SK-N-SH treated with all-trans-retinoic acid at 6 μM for 48 hours (cell line): ENCODE results near the gene MBNL2.

Experiments
- ATAC-seq: fragments of 200-7000 bp; cut with Tn5 transposase; 3 replicates; pipeline ENCODE4 v1.9.1; 2020; ENCODE audit warnings: mild to moderate bottlenecking, moderate library complexity
- ARNTL ChIP-seq: fragments of 450-650 bp; formaldehyde crosslinking; IDR thresholded peaks from 2 replicates; pipeline ENCODE4 v1.5.0; 2020; ENCODE audit warnings: low read depth, mild to moderate bottlenecking, moderate library complexity, borderline replicate concordance
- BACH2 ChIP-seq: fragments of 250-450 bp; sonication (Bioruptor Pico); IDR thresholded peaks from 2 replicates; pipeline ENCODE4 v1.9.0; 2021; ENCODE audit warnings: mild to moderate bottlenecking, borderline replicate concordance
- GLIS3 ChIP-seq: fragments of 250-450 bp; sonication (Bioruptor Pico); IDR thresholded peaks from 2 replicates; pipeline ENCODE4 v1.5.0; 2020; ENCODE audit warnings: mild to moderate bottlenecking, moderate library complexity
- ISL1 ChIP-seq: fragments of 250-450 bp; sonication (Bioruptor Pico); IDR thresholded peaks from 2 replicates; pipeline ENCODE4 v2.1.2; 2022; ENCODE audit warnings: mild to moderate bottlenecking, moderate library complexity
- OSR1 ChIP-seq: fragments of 250-450 bp; sonication (Bioruptor Pico); IDR thresholded peaks from 2 replicates; pipeline ENCODE4 v1.8.0; 2022; ENCODE audit warnings: moderate library complexity, mild to moderate bottlenecking, inconsistent platforms
- RARB ChIP-seq: fragments of 250-450 bp; sonication (Bioruptor Pico); IDR thresholded peaks from 2 replicates; pipeline ENCODE4 v1.8.0; 2021; ENCODE audit warnings: mild to moderate bottlenecking, moderate library complexity
- SNAI2 ChIP-seq: fragments of 250-450 bp; sonication (Bioruptor Pico); IDR thresholded peaks from 2 replicates; pipeline ENCODE4 v1.5.0; 2020; ENCODE audit warnings: mild to moderate bottlenecking, moderate library complexity
- TCF4 ChIP-seq: fragments of 250-450 bp; sonication (Bioruptor Pico); IDR thresholded peaks from 2 replicates; pipeline ENCODE4 v1.8.0; 2021; ENCODE audit warnings: mild to moderate bottlenecking, moderate library complexity, borderline replicate concordance
- TOX ChIP-seq: fragments of 250-450 bp; sonication (Bioruptor Pico); IDR thresholded peaks from 2 replicates; pipeline ENCODE4 v1.8.0; 2021; ENCODE audit warnings: mild to moderate bottlenecking, moderate library complexity, borderline replicate concordance
- ZC3H10 ChIP-seq: fragments of 250-450 bp; sonication (Bioruptor Pico); IDR thresholded peaks from 2 replicates; pipeline ENCODE4 v1.5.1; 2021; ENCODE audit warnings: mild to moderate bottlenecking, moderate library complexity
- ZFP3 ChIP-seq: fragments of 250-450 bp; sonication (Bioruptor Pico); IDR thresholded peaks from 2 replicates; pipeline ENCODE4 v1.5.0; 2020; ENCODE audit warnings: mild to moderate bottlenecking, moderate library complexity
- ZFP30 ChIP-seq: fragments of 450-650 bp; formaldehyde crosslinking; IDR thresholded peaks from 2 replicates; pipeline ENCODE4 v1.5.0; 2022; ENCODE audit warnings: mild to moderate bottlenecking, moderate library complexity
- ZNF565 ChIP-seq: fragments of 450-650 bp; formaldehyde crosslinking; conservative IDR thresholded peaks from 2 replicates; pipeline ENCODE4 v1.5.0; 2020; ENCODE audit warnings: low read depth, mild to moderate bottlenecking, moderate library complexity
- ZNF8 ChIP-seq: fragments of 450-650 bp; formaldehyde crosslinking; IDR thresholded peaks from 2 replicates; pipeline ENCODE4 v1.5.0; 2020; ENCODE audit warnings: mild to moderate bottlenecking, moderate library complexity
- TF ChIP-seq, protein P1 (sequence below): fragments of 250-450 bp; sonication (Bioruptor Pico); IDR thresholded peaks from 2 replicates; pipeline ENCODE4 v1.8.0; 2021; ENCODE audit warnings: low read depth, mild to moderate bottlenecking, moderate library complexity, borderline replicate concordance
- TF ChIP-seq, protein P2 (sequence below): fragments of 250-450 bp; sonication (Bioruptor Pico); IDR thresholded peaks from 2 replicates; pipeline ENCODE4 v1.8.0; 2020; ENCODE audit warnings: mild to moderate bottlenecking, moderate library complexity, borderline replicate concordance
- TF ChIP-seq, protein P3 (sequence below): fragments of 250-450 bp; sonication (Bioruptor Pico); IDR thresholded peaks from 2 replicates; pipeline ENCODE4 v1.5.1; 2020; ENCODE audit warnings: low read depth, mild to moderate bottlenecking, moderate library complexity
- TF ChIP-seq, protein P4 (sequence below): fragments of 250-450 bp; sonication (Bioruptor Pico); IDR thresholded peaks from 2 replicates; pipeline ENCODE4 v1.5.0; 2020; ENCODE audit warnings: mild to moderate bottlenecking, moderate library complexity

Gene MBNL2

DNA sequence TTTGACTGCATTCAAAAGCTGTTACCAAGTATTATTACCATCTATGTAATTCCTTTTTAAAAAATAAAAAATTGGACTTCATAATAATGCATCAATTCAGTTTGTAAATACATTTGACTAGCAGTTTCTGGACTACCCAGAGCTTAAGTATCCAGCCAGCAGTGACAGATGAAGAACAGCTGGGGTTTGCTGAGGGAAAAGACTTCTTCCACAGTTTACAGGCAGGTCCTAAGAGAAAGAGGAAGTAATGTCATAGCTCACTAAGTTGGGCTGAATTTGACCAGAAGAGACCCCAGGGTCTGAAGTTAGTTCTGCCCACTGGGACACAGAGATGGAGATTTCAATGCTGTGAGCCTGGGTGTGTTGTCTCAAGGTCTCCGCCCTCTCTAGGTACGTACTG, 96.4 kb downstream of the MBNL2 start:
- ATAC-seq, result no peak
- TF ChIP-seq TCF4 (no peak), BACH2 (no peak), ARNTL (CRISPR knock-in tag) (no peak)

DNA sequence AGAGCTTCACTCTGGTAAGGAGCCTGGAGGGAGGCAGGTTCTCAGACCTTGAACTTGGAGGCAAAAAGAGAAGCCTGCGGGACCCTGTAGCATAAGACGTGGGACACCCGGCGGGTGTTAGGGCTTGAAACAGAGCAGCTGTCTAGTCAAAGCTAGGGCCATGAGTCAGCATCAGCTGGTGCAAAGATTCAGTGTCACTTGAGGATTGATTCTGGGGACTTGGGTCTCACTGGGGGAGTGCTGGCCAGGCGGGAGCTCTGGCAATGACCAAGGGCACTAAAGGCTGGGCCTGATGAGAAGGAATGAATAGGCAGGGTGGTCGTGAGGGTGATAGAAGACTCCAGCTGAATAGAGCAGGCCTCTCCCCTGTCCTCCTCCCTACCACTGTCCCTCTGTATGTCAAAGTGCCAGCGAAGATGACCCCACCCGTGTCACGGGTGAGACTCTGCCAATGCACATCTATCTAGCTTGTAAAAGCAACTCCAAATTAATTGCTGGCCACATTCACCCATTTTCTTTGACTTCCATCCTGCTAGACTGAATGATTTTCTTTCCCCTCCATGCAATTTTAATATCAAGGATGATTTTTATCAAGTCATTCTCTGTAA, 97.1 kb downstream of the MBNL2 start:
- ATAC-seq, result peak; percentile 4; the same call in 1 of the 3 replicates
- TF ChIP-seq, protein P1, sequence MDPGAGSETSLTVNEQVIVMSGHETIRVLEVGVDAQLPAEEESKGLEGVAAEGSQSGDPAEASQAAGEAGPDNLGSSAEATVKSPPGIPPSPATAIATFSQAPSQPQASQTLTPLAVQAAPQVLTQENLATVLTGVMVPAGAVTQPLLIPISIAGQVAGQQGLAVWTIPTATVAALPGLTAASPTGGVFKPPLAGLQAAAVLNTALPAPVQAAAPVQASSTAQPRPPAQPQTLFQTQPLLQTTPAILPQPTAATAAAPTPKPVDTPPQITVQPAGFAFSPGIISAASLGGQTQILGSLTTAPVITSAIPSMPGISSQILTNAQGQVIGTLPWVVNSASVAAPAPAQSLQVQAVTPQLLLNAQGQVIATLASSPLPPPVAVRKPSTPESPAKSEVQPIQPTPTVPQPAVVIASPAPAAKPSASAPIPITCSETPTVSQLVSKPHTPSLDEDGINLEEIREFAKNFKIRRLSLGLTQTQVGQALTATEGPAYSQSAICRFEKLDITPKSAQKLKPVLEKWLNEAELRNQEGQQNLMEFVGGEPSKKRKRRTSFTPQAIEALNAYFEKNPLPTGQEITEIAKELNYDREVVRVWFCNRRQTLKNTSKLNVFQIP (CRISPR knock-in tag), result no peak
- TF ChIP-seq, protein P2, sequence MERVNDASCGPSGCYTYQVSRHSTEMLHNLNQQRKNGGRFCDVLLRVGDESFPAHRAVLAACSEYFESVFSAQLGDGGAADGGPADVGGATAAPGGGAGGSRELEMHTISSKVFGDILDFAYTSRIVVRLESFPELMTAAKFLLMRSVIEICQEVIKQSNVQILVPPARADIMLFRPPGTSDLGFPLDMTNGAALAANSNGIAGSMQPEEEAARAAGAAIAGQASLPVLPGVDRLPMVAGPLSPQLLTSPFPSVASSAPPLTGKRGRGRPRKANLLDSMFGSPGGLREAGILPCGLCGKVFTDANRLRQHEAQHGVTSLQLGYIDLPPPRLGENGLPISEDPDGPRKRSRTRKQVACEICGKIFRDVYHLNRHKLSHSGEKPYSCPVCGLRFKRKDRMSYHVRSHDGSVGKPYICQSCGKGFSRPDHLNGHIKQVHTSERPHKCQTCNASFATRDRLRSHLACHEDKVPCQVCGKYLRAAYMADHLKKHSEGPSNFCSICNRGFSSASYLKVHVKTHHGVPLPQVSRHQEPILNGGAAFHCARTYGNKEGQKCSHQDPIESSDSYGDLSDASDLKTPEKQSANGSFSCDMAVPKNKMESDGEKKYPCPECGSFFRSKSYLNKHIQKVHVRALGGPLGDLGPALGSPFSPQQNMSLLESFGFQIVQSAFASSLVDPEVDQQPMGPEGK (CRISPR knock-in tag), result no peak
- no peak for TF ChIP-seq ZNF8 (CRISPR knock-in tag)
- no peak for TF ChIP-seq SNAI2 (CRISPR knock-in tag)
- TF ChIP-seq, protein P3, sequence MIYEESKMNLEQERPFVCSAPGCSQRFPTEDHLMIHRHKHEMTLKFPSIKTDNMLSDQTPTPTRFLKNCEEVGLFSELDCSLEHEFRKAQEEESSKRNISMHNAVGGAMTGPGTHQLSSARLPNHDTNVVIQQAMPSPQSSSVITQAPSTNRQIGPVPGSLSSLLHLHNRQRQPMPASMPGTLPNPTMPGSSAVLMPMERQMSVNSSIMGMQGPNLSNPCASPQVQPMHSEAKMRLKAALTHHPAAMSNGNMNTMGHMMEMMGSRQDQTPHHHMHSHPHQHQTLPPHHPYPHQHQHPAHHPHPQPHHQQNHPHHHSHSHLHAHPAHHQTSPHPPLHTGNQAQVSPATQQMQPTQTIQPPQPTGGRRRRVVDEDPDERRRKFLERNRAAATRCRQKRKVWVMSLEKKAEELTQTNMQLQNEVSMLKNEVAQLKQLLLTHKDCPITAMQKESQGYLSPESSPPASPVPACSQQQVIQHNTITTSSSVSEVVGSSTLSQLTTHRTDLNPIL (CRISPR knock-in tag), result no peak
- TF ChIP-seq ZFP3 (CRISPR knock-in tag), result no peak
- no peak for TF ChIP-seq ZFP30
- TF ChIP-seq, protein P4, sequence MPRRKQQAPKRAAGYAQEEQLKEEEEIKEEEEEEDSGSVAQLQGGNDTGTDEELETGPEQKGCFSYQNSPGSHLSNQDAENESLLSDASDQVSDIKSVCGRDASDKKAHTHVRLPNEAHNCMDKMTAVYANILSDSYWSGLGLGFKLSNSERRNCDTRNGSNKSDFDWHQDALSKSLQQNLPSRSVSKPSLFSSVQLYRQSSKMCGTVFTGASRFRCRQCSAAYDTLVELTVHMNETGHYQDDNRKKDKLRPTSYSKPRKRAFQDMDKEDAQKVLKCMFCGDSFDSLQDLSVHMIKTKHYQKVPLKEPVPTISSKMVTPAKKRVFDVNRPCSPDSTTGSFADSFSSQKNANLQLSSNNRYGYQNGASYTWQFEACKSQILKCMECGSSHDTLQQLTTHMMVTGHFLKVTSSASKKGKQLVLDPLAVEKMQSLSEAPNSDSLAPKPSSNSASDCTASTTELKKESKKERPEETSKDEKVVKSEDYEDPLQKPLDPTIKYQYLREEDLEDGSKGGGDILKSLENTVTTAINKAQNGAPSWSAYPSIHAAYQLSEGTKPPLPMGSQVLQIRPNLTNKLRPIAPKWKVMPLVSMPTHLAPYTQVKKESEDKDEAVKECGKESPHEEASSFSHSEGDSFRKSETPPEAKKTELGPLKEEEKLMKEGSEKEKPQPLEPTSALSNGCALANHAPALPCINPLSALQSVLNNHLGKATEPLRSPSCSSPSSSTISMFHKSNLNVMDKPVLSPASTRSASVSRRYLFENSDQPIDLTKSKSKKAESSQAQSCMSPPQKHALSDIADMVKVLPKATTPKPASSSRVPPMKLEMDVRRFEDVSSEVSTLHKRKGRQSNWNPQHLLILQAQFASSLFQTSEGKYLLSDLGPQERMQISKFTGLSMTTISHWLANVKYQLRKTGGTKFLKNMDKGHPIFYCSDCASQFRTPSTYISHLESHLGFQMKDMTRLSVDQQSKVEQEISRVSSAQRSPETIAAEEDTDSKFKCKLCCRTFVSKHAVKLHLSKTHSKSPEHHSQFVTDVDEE (CRISPR knock-in tag), result no peak
- no peak for TF ChIP-seq TCF4
- TF ChIP-seq ZNF565 (CRISPR knock-in tag), result no peak

DNA sequence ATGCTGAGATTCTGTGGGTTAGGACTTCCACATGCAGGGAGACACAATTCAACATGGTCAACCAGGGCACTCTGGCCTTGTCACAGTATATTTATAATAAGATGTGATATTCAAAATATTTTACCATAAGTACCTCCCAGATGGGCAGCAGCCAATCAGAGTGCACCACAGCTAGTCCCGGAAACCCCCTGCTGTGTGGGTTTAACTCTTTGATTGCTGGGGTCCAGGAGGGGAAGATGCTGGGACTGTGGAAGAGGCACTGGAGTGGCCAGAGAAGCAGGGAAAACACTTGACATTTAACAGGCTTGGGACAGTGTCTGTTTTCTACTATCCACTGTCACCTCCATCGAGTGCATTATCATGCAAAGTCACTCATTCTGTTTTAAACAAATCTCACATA, 99.0 kb downstream of the MBNL2 start:
- ATAC-seq, result peak; percentile 3; the same call in 1 of the 3 replicates
- TF ChIP-seq ZNF565 (CRISPR knock-in tag) (no peak), ISL1 (no peak), ARNTL (CRISPR knock-in tag) (no peak), SNAI2 (CRISPR knock-in tag) (no peak), ZFP30 (no peak), GLIS3 (CRISPR knock-in tag) (no peak), BACH2 (no peak), TOX (CRISPR knock-in tag) (no peak), ZNF8 (CRISPR knock-in tag) (no peak), ZC3H10 (CRISPR knock-in tag) (no peak), OSR1 (no peak), ZFP3 (CRISPR knock-in tag) (no peak), RARB (CRISPR knock-in tag) (no peak)
- TF ChIP-seq, protein P4 (CRISPR knock-in tag), result no peak
- TF ChIP-seq, protein P2 (CRISPR knock-in tag), result no peak
